HEK293 (cell line): Measurements from ENCODE around the gene AATK.

ENCODE experiments used
- CTCF ChIA-PET: fragments of 350-600 bp; formaldehyde crosslinking; extraction: SDS; loops from one replicate; lab custom pipeline; 2021; ENCODE audit warnings: antibody characterized with exemption; lab: Yijun Ruan, JAX
- POLR2A ChIA-PET: fragments of 300-600 bp; formaldehyde crosslinking; extraction: SDS; loops from one replicate; lab custom pipeline; 2020; ENCODE audit warnings: antibody characterized with exemption, inconsistent platforms; lab: Yijun Ruan, JAX
- H3K27ac ChIP-seq: fragments of 200-500 bp; sonication (Bioruptor generic); 2 replicates; pipeline ENCODE4 v1.5.1; 2014; ENCODE audit warnings: low read depth, low read length, control low read depth, inconsistent platforms; ENCODE audit errors: extremely low read depth
- H3K36me3 ChIP-seq, 2 experiments: fragments of 200-500 bp in 1 of 2; sonication (Bioruptor generic) in 1 of 2; 1 replicate in 1 of 2; 2 replicates in 1 of 2; pipeline ENCODE4 v1.5.1; 2014 to 2017; ENCODE audit warnings: inconsistent platforms in 2 of 2, low read length in 2 of 2; ENCODE audit not compliant: control insufficient read depth in 2 of 2, insufficient read depth in 1 of 2
- H3K4me1 ChIP-seq: fragments of 200-500 bp; sonication (Bioruptor generic); 2 replicates; pipeline ENCODE4 v1.5.1; 2014; ENCODE audit warnings: mild to moderate bottlenecking, low read length, inconsistent platforms; ENCODE audit not compliant: control insufficient read depth, insufficient read depth
- H3K4me3 ChIP-seq: 2 replicates; pipeline ENCODE4 v1.5.1; 2011; ENCODE audit warnings: low read depth, mild to moderate bottlenecking, control low read depth, low read length, moderate library complexity
- H3K9me3 ChIP-seq: fragments of 200-500 bp; sonication (Bioruptor generic); 2 replicates; pipeline ENCODE4 v1.5.1; 2014; ENCODE audit warnings: low read depth, low read length, inconsistent platforms; ENCODE audit not compliant: control insufficient read depth, insufficient read depth
- BCL11B ChIP-seq: fragments of 450-650 bp; formaldehyde crosslinking; IDR thresholded peaks from 2 replicates; pipeline ENCODE4 v1.5.1; 2016; ENCODE audit warnings: low read depth, missing biosample characterization, missing genetic modification characterization
- GLIS2 ChIP-seq: fragments of 450-650 bp; formaldehyde crosslinking; IDR thresholded peaks from 2 replicates; pipeline ENCODE4 v1.5.1; 2016; ENCODE audit warnings: missing biosample characterization, missing genetic modification characterization
- MZF1 ChIP-seq: fragments of 450-650 bp; formaldehyde crosslinking; IDR thresholded peaks from 2 replicates; pipeline ENCODE4 v1.5.1; 2017; ENCODE audit warnings: missing biosample characterization, missing genetic modification characterization, borderline replicate concordance
- ZBTB20 ChIP-seq: fragments of 450-650 bp; formaldehyde crosslinking; IDR thresholded peaks from 2 replicates; pipeline ENCODE4 v1.5.1; 2016; ENCODE audit warnings: missing biosample characterization, missing genetic modification characterization
- ZEB2 ChIP-seq: fragments of 450-650 bp; formaldehyde crosslinking; IDR thresholded peaks from 2 replicates; pipeline ENCODE4 v1.5.1; 2016; ENCODE audit warnings: missing biosample characterization, missing genetic modification characterization
- ZFP37 ChIP-seq: fragments of 450-650 bp; formaldehyde crosslinking; IDR thresholded peaks from 2 replicates; pipeline ENCODE4 v1.5.1; 2016; ENCODE audit warnings: missing biosample characterization, missing genetic modification characterization
- ZNF350 ChIP-seq: fragments of 450-650 bp; formaldehyde crosslinking; IDR thresholded peaks from 2 replicates; pipeline ENCODE4 v1.5.0; 2017; ENCODE audit warnings: missing biosample characterization, mild to moderate bottlenecking, missing genetic modification characterization
- ZNF37A ChIP-seq: fragments of 450-650 bp; IDR thresholded peaks from 2 replicates; pipeline ENCODE4 v1.5.1; 2018; ENCODE audit warnings: missing biosample characterization, missing genetic modification characterization
- ZNF623 ChIP-seq: fragments of 450-650 bp; formaldehyde crosslinking; IDR thresholded peaks from 2 replicates; pipeline ENCODE4 v1.5.1; 2016; ENCODE audit warnings: missing biosample characterization, missing genetic modification characterization
- ZNF624 ChIP-seq: fragments of 450-650 bp; formaldehyde crosslinking; IDR thresholded peaks from 2 replicates; pipeline ENCODE4 v1.5.1; 2017; ENCODE audit warnings: missing biosample characterization, missing genetic modification characterization
- ZNF664 ChIP-seq: fragments of 450-650 bp; formaldehyde crosslinking; IDR thresholded peaks from 2 replicates; pipeline ENCODE4 v1.5.1; 2016; ENCODE audit warnings: missing biosample characterization, missing genetic modification characterization
- ZNF76 ChIP-seq: fragments of 450-650 bp; formaldehyde crosslinking; IDR thresholded peaks from 2 replicates; pipeline ENCODE4; 2016; ENCODE audit warnings: low read depth, missing biosample characterization, missing genetic modification characterization, borderline replicate concordance
- TF ChIP-seq, protein P1 (sequence below): fragments of 450-650 bp; formaldehyde crosslinking; IDR thresholded peaks from 2 replicates; pipeline ENCODE4 v1.5.1; 2016; ENCODE audit warnings: missing biosample characterization, missing genetic modification characterization, borderline replicate concordance
- TF ChIP-seq, protein P2 (sequence below): fragments of 450-650 bp; formaldehyde crosslinking; IDR thresholded peaks from 2 replicates; pipeline ENCODE4 v1.5.1; 2016; ENCODE audit warnings: missing biosample characterization, missing genetic modification characterization
- TF ChIP-seq, protein P3 (sequence below): fragments of 450-650 bp; formaldehyde crosslinking; optimal IDR thresholded peaks from 2 replicates; pipeline ENCODE3; 2016; ENCODE audit warnings: missing biosample characterization, mild to moderate bottlenecking, missing genetic modification characterization
- TF ChIP-seq, protein P4 (sequence below): fragments of 450-650 bp; formaldehyde crosslinking; IDR thresholded peaks from 2 replicates; pipeline ENCODE4 v1.5.1; 2016; ENCODE audit warnings: missing biosample characterization, missing genetic modification characterization

AATK gene

DNA sequence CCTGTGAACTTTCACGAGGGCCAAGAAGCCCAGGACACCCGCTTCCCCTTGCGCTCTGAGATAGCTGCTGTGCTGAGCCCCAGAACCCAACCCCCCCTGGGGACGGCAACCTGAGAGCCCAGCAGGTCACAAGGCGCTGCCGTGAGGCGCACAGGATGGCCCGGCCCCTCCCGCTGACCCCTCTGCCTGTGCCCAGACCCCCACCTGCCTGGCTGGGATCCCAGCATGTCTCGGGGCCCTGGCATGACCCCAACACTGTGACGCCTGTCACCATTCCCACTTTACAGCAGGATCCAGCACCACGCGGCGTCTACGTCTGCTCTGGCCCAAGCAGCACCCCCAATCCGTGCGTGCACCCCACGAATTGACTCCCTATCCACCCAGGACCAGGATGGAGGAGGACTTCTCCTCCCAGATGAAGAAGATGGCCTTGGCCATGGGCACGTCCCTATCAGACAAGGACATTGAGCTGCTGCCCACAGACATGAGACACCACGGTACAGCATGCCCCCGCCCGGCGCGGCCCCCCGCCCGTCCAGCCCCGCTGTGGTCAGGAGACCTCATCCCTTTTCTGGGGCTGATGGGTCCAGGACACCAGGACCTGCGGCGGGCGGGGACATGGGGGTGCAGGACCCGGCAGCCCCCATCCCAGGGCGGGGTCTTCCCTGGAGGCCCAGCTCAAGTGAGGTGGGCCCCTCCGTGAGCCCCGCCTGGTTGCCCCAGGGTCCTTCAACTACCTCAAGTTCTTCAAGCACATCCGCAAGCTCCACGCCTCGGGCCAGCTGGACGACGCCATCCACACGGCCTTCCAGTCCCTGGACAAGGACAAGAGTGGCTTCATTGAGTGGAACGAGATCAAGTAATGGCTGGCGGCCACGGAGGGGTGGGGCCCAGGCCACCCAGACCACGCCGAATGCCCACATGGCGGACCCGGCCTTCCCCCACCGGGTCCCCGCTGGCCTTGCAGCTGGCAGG, 15.1 kb upstream of the AATK start (continued):
- TF ChIP-seq BCL11B (tag by site-specific recombination) (no peak), ZFP37 (tag by site-specific recombination) (no peak), ZNF623 (tag by site-specific recombination) (no peak), ZNF76 (tag by site-specific recombination) (no peak), ZNF664 (tag by site-specific recombination) (no peak), ZBTB20 (tag by site-specific recombination) (no peak), ZNF624 (no peak), ZEB2 (no peak), MZF1 (tag by site-specific recombination) (no peak), ZNF37A (tag by site-specific recombination) (no peak)
- TF ChIP-seq, protein P1, sequence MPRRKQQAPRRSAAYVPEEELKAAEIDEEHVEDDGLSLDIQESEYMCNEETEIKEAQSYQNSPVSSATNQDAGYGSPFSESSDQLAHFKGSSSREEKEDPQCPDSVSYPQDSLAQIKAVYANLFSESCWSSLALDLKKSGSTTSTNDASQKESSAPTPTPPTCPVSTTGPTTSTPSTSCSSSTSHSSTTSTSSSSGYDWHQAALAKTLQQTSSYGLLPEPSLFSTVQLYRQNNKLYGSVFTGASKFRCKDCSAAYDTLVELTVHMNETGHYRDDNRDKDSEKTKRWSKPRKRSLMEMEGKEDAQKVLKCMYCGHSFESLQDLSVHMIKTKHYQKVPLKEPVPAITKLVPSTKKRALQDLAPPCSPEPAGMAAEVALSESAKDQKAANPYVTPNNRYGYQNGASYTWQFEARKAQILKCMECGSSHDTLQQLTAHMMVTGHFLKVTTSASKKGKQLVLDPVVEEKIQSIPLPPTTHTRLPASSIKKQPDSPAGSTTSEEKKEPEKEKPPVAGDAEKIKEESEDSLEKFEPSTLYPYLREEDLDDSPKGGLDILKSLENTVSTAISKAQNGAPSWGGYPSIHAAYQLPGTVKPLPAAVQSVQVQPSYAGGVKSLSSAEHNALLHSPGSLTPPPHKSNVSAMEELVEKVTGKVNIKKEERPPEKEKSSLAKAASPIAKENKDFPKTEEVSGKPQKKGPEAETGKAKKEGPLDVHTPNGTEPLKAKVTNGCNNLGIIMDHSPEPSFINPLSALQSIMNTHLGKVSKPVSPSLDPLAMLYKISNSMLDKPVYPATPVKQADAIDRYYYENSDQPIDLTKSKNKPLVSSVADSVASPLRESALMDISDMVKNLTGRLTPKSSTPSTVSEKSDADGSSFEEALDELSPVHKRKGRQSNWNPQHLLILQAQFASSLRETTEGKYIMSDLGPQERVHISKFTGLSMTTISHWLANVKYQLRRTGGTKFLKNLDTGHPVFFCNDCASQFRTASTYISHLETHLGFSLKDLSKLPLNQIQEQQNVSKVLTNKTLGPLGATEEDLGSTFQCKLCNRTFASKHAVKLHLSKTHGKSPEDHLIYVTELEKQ (tag by site-specific recombination) = no peak
- TF ChIP-seq, protein P2, sequence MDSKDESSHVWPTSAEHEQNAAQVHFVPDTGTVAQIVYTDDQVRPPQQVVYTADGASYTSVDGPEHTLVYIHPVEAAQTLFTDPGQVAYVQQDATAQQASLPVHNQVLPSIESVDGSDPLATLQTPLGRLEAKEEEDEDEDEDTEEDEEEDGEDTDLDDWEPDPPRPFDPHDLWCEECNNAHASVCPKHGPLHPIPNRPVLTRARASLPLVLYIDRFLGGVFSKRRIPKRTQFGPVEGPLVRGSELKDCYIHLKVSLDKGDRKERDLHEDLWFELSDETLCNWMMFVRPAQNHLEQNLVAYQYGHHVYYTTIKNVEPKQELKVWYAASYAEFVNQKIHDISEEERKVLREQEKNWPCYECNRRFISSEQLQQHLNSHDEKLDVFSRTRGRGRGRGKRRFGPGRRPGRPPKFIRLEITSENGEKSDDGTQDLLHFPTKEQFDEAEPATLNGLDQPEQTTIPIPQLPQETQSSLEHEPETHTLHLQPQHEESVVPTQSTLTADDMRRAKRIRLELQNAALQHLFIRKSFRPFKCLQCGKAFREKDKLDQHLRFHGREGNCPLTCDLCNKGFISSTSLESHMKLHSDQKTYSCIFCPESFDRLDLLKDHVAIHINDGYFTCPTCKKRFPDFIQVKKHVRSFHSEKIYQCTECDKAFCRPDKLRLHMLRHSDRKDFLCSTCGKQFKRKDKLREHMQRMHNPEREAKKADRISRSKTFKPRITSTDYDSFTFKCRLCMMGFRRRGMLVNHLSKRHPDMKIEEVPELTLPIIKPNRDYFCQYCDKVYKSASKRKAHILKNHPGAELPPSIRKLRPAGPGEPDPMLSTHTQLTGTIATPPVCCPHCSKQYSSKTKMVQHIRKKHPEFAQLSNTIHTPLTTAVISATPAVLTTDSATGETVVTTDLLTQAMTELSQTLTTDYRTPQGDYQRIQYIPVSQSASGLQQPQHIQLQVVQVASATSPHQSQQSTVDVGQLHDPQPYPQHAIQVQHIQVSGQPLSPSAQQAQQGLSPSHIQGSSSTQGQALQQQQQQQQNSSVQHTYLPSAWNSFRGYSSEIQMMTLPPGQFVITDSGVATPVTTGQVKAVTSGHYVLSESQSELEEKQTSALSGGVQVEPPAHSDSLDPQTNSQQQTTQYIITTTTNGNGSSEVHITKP (tag by site-specific recombination) = no peak
- TF ChIP-seq, protein P3, sequence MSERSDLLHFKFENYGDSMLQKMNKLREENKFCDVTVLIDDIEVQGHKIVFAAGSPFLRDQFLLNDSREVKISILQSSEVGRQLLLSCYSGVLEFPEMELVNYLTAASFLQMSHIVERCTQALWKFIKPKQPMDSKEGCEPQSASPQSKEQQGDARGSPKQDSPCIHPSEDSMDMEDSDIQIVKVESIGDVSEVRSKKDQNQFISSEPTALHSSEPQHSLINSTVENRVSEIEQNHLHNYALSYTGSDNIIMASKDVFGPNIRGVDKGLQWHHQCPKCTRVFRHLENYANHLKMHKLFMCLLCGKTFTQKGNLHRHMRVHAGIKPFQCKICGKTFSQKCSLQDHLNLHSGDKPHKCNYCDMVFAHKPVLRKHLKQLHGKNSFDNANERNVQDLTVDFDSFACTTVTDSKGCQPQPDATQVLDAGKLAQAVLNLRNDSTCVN (tag by site-specific recombination) = no peak
- TF ChIP-seq, protein P4, sequence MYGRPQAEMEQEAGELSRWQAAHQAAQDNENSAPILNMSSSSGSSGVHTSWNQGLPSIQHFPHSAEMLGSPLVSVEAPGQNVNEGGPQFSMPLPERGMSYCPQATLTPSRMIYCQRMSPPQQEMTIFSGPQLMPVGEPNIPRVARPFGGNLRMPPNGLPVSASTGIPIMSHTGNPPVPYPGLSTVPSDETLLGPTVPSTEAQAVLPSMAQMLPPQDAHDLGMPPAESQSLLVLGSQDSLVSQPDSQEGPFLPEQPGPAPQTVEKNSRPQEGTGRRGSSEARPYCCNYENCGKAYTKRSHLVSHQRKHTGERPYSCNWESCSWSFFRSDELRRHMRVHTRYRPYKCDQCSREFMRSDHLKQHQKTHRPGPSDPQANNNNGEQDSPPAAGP (tag by site-specific recombination) = no peak

DNA sequence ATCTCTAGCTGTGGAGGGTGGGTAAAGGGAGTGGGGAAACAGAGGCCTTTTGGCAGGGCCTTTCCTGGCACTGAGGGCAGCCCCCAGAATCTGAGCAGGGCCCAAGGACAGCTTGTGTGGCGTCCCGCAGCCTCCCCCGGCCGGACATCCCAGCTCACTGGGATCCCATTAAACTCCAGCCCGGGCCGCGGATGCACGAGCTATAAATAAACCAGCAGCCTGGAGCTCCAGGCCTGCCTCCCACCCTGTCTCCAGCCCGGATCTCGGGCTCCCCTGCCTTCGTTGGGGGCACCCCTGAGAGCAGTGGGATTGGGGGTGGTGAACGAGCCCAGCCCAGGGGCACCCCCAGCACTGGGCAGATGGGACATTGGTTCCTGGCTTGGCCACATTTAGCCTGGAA, 13.8 kb upstream of the AATK start:
- peak; percentile 47 for TF ChIP-seq GLIS2
- no peak for TF ChIP-seq ZNF350 (tag by site-specific recombination)
- H3K36me3 ChIP-seq = no peaks in the 10 kb centered on the region
- ChIA-PET CTCF (no interaction called here), POLR2A (interaction anchor here (1.5 kb wide), 1 partner anchor 43 kb away, joined by 6 read pairs; the partner anchor contains the start of gene CEP131)
- no peaks in the 10 kb centered on the region for H3K9me3 ChIP-seq
- H3K4me3 ChIP-seq = no peak overlapping the region
- no peaks in the 10 kb centered on the region for H3K4me1 ChIP-seq
- no peak overlapping the region for H3K27ac ChIP-seq
